NCI-H1092 (cell line): ENCODE data around the gene NUDT2.
"Not testable (repeated sequence)": the region's sequence is repeated elsewhere in the genome, so short reads cannot be mapped to it uniquely, and the experiment has no call there.

Source experiments
- DNase-seq: peaks from one replicate; lab custom pipeline; 2025; lab: John Stamatoyannopoulos, UW

Gene NUDT2

GRCh38 chr9:34335376-34335775, 6.0 kb downstream of the NUDT2 start:
- no peak for DNase-seq

- DNase-seq: no peak
These were observed 8.0 kb downstream of the NUDT2 start for GRCh38 chr9:34337403-34337802.

- not testable (repeated sequence) for DNase-seq
These were observed 8.7 kb downstream of the NUDT2 start for GRCh38 chr9:34338079-34338478.

- no peak for DNase-seq
These were observed 9.5 kb downstream of the NUDT2 start for GRCh38 chr9:34338665-34339385.

- DNase-seq: no peak
These were observed 12.4 kb downstream of the NUDT2 start for GRCh38 chr9:34341659-34342295.

GRCh38 chr9:34343090-34343489, 13.7 kb downstream of the NUDT2 start:
- DNase-seq: no peak

GRCh38 chr9:34343605-34344004, 14.2 kb downstream of the NUDT2 start:
- no peak for DNase-seq

- no peak for DNase-seq
These were observed 17.8 kb downstream of the NUDT2 start for GRCh38 chr9:34346873-34347799.

GRCh38 chr9:34347800-34348158, 18.4 kb downstream of the NUDT2 start:
- DNase-seq: no peak

GRCh38 chr9:34349324-34349723, 20.0 kb downstream of the NUDT2 start:
- DNase-seq: no peak

GRCh38 chr9:34352122-34352652, 22.8 kb downstream of the NUDT2 start:
- not testable (repeated sequence) for DNase-seq

GRCh38 chr9:34352957-34353356, 23.6 kb downstream of the NUDT2 start:
- not testable (repeated sequence) for DNase-seq

GRCh38 chr9:34362614-34363214, 33.3 kb downstream of the NUDT2 start:
- DNase-seq: no peak

GRCh38 chr9:34363619-34364351, 34.4 kb downstream of the NUDT2 start:
- no peak for DNase-seq

GRCh38 chr9:34365282-34365681, 35.9 kb downstream of the NUDT2 start:
- DNase-seq: no peak

GRCh38 chr9:34366365-34366764, 37.0 kb downstream of the NUDT2 start:
- no peak for DNase-seq

GRCh38 chr9:34367751-34368410, 38.5 kb downstream of the NUDT2 start:
- DNase-seq: not testable (repeated sequence)

- not testable (repeated sequence) for DNase-seq
These were observed 39.4 kb downstream of the NUDT2 start for GRCh38 chr9:34368796-34369195.

GRCh38 chr9:34369636-34370035, 40.3 kb downstream of the NUDT2 start:
- DNase-seq: no peak

- no peak for DNase-seq
These were observed 41.1 kb downstream of the NUDT2 start for GRCh38 chr9:34370335-34370969.
